NCI-H2171 (cell line): ENCODE results near the gene HNRNPLL.

Source experiments
- DNase-seq: peaks from one replicate; lab custom pipeline; 2025; lab: John Stamatoyannopoulos, UW

HNRNPLL gene

DNA sequence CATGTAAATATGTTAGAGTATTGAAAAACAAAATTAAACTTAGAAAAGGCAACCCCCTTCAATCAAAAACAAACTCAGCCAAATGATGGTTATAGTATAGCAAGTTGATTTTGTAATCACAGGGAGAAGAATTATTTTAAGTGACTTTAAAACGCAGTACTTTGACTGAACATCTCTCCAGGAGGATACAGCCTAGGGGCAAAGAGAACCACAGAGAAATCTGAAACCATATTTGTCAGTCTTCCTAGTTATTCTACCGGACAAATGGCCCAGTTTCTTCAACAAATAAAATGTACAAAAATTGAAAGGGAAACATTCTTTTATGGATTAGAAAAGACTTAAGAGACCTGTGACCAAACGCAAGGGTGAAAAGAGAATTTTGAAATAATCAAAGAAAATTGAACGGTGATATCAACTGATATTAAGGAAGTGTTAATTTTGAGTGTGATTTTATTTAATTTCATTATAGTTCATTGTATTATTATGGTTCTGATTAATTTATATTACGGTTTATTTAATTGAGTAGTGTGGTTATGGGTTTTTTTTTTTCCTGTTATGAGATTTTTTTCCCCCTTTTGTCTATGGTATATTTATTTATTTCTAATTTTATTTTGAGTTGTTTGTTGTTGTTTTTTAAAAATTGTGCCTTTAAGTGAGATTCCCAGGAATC lies 75.3 kb downstream of the HNRNPLL start:
- DNase-seq = no peak

- DNase-seq = no peak
These were observed 76.5 kb downstream of the HNRNPLL start for GRCh38 chr2:38526195-38526594.

- DNase-seq = peak; percentile 62
These were observed 78.1 kb downstream of the HNRNPLL start for GRCh38 chr2:38524580-38524979.

- no peak for DNase-seq
These were observed 78.8 kb downstream of the HNRNPLL start for GRCh38 chr2:38523728-38524437.

- DNase-seq = peak; percentile 87
These were observed 79.9 kb downstream of the HNRNPLL start for GRCh38 chr2:38522754-38523349.

GRCh38 chr2:38521835-38522234 lies 80.9 kb downstream of the HNRNPLL start:
- DNase-seq = no peak

DNA sequence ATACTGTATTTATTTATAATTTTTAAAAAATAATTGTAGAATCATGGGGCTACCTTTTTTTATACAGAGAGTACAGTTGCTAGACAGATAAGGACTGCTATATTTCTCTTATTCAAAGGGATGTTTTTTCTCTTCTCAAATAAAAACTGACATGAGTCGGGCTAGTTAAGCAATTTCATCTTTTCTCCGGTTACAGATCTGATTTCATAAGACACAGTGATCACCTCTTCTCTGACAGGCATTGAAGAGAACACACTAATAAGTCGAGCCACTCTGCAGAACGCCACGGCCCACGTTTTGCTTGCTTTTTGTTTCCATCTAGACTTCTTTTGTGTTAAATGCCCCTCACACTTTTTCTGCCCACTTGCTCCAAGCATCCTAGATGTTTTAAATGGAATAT lies 85.4 kb downstream of the HNRNPLL start:
- DNase-seq = no peak

DNA sequence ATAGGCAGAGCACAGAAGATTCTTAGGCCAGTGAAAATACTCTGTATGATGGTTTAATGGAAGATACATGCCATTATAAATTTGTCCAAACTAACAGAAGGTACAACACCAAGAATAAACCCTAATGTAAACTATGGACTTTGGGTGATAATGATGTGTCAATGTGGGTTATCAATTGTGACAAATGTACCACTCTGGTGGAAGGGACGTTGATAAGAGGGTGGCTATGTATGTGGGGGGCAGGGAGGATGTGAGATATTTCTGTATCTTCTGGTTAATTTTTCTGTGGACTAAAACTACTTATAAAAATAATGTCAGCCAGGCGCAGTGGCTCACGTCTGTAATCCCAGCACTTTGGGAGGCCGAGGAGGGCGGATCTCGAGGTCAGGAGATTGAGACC lies 86.2 kb downstream of the HNRNPLL start:
- DNase-seq = no peak

DNA sequence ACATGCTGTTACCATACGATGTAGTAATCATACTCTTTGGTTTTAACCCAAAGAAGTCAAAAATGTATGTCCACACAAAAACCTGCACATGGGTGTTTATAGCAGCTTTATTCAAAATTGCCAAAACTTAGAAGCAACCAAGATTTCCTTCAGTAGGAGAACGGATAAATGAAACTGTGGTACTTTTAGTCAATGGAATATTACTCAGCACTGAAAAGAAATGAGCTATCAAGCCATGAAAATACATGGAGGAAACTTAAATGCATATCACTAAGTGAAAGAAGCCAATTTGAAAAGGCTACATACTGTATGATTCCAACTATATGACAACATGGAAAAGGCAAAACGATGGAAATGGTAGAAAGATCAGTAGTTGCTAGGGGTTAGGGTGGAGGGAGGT lies 86.6 kb downstream of the HNRNPLL start:
- DNase-seq = no peak

DNA sequence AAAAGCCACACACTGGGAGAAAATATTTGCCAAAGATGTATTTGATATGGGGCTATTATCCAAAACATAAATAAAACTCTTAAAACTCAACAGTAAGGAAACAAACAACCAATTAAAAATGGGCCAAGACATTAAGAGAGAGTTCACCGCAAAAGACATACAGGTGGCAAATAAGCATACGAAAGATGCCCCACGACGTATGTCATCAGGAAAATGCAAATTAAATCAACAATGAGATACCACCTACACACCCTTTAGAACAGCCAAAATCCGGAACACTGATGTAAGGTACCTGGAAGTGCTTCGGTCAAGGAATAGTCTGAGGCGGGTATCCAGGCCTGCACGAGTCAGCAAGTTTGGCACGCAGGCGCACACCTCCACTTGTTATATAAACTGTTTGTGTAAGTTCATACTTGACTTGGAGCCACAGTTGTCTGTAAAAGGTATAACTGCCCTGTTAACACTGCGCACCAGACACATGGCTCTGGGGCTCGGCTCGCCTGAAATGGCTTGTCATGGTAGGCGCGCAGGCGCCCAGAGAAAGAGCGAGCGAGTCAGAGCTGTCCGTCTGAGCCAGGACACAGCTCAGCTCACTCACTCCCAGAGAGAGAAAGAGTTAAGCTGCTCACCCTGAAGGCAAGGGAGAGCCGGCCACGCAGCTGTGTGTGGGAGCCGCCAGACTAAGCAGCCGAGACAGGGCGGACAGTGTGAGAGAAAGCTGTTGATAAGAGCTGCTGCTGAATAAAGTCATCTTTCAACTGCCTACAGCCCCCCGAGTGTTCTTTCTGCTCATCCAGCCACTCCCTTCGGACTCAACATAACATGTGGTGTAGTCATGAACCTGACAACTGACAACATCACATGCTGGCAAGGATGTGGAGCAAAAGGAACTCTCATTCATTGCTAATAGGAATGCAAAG lies 87.3 kb downstream of the HNRNPLL start:
- DNase-seq = no peak

GRCh38 chr2:38514603-38515154 lies 88.0 kb downstream of the HNRNPLL start:
- no peak for DNase-seq

DNA sequence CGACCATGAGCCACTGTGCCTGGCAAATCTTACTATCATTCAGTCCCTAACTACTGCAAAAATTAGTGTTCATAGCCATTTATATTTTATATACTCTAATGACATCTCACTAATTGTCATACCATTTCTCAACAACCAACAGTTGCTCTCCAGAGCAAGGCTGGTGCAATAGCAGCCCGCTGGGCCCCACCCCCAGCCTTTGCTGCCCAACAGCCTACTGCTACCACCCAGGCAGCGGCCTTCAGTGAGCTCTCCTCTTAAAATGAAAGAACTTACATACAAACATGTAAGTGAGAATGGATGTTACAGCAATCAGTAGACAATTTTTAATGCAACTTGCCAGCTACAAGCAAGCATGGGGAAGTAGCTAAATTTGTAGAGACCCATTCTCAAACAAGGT lies 90.5 kb downstream of the HNRNPLL start:
- no peak for DNase-seq
